Dedifferentiated amniotic fluid mesenchymal stem cell (primary cell): ENCODE data around the gene SUMO3.
A peak's percentile ranks its signal among the peaks of the same experiment; 100 is the strongest.

Experiments used
- DNase-seq: peaks from one replicate; pipeline ENCODE4 v3.0.0-alpha.2; 2016; ENCODE audit errors: extremely low spot score

The SUMO3 gene

DNA sequence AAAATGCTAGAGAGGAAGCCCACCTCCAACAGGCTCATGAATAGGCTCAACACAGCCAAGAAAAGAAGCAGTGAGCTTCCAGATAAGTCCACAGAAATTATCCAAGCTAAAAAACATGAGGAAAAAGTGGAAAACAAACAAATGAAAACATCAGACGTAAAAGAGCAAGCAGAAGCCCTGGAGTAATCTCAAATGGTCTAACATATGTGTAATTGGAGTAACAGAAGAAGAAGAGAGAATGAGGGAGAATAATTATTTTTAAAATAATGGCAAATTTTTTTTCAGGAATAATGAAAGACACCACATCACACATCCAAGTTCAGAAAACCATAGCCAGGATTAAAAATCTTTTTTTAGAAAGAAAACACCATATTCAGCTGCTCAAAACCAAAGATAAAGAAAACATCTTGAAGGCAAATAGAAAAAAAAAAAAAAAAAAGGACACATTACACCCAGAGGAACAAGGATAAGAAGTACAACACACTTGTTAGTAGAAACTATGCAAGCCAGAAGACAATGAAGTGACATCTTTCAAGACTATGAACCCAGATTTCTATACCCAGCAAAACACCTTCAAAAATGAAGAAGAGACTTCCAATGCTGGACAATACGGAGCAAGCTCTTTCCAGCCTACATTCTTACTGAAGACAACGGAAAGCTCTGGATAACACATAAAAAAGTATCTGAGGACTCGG is 10.6 kb upstream of the SUMO3 start:
- no peak for DNase-seq

DNA sequence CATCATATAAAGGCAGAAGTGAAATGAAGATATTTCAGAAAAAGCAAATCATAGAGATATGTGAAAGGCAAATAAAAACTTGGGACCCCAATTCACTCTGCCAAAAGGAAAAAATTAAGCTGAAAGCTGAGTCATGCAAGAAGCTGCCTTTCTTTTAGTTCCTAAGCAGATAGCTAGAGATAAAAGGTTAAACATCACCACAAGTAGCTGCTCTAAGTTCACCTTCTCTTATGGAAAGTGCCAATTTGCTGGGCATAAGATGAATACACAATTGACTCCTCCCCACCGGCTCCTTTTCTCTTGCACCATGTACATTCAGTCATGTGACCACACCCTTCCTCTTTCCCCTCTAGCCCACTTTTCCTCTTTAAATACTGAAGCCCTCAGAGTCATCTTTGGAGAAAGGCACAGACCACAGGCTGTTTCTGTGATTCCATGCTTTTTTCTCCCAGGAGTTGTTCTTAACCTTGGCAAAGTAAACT is 5.4 kb upstream of the SUMO3 start:
- no peak for DNase-seq

DNA sequence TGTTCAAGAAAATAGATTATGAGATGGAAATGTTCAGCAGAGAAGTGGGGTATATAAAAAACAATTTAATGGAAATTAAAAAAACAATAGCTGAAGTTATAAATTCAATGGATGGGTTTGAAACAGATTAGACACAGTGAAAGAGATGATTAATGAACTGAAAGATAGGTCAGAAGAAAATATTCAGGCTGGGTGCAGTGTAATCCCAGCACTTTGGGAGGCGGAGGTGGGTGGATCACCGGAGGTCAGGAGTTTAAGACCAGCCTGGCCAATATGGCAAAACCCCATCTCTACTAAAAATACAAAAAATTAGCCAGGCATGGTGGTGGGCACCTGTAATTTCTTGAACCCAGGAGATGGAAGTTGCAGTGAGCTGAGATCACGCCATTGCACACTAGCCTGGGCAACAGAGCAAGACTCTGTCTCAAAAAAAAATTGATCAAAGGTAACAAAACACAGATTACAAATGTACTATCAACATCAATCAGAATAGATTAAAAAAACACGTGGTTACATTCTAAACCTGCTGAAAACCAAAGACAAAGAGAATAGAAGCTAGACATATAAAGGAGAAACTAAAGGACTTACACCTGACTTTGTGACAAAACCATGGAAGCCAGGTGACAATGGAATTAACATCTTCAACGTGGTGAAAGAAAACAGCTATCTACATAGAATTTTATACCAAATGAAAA is 4.8 kb upstream of the SUMO3 start:
- no peak for DNase-seq

DNA sequence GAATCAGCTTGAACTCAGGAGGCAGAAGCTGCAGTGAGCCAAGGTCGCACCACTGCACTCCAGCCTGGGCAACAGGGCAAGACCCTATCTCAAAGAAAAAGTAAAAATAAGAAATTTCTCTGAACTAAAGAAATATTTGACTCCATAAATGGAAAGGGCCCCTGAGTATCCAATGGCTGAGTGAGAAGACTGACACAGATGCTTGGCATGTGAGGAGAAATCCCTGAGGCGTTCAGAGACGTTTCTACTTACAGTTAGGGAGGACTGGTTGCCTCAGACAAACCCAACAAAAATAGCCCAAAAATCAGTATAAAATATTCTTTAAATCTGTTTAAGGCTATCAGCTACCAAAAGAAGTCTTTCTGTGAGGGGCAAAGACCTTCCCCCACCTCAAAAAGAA is 3.0 kb upstream of the SUMO3 start:
- DNase-seq, result peak; percentile 26

DNA sequence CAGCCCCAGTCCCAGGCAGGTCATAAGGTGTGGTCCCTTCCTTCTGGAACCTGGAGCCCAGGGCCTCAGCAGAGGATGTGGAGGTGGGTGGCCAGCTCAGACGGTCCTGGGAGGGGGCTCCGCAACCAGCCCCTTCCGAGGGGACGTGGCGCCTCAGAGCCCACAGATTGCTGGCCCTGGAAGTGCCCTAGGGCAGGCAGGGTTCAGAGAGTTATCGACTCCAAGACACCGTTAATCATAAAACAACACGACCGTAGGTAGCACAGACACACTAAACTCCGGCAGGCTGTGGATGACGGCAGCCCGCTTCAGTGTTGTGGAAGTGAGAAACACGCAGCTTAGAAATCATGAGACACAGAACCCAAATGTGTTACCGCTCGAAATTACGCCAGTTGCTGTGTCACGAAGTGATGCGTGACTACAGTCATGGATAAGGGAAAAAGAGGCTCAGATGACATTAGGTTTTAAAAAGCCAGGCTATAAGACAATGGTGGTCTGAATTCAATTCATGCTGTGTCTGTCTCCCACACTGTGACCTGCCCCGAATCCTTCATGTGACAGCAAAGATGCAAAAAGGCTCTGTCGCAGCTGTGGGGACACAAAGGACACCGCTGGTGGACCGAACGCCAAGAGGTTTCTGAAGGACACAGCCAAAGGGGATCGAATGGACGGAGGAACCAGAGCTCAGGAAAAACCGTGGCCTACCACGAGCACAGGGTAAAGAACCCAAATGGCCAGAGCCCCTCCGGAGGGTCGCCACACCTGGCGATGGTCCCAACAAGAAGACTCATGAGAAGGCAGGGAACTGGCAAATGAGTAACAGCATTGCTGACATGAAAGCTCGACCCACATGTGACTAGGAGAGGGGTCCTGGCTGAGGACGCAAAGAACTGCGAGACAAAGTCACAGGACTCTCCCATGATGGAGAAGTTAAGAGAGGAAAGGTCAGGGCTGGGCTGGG is 1.7 kb upstream of the SUMO3 start:
- DNase-seq, result no peak

DNA sequence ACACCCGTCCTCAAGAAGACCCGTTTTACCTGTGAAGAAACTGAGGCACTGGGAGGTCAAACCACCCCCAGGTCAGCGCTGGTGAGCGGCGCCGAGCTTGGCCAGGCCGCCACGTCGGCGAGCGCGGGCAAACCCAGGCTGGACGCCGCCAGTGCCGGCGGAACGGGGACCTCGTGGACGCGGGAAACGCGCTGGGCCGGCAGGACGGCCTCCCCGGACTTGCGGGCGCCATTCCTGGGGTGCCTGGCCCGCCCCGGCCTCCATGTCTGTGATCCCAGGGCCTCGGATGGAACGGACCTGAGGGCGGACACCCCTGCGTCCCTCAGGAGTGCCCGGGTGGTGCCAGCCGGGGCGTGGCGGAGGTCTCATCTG is 764 bp upstream of the SUMO3 start:
- no peak for DNase-seq

DNA sequence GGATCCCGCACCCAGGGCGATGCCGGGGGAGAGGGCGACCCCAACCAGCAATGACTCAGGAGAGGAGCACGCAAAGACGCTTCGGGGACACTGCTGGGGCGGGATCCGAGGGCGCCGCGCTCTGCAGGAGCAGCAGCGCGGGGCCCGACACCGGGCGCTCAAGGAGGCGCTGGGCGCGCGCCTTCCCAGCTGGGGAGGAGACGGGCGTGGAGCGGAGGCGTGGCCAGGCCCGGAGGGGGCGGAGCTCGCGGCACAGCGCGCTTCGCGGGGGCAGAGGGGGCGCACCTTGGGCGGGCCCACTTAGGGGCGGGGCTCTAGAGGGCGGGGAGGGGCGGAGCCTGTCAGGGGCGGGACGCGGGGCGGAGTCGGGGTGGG is 369 bp downstream of the SUMO3 start:
- DNase-seq, result peak; percentile 78

DNA sequence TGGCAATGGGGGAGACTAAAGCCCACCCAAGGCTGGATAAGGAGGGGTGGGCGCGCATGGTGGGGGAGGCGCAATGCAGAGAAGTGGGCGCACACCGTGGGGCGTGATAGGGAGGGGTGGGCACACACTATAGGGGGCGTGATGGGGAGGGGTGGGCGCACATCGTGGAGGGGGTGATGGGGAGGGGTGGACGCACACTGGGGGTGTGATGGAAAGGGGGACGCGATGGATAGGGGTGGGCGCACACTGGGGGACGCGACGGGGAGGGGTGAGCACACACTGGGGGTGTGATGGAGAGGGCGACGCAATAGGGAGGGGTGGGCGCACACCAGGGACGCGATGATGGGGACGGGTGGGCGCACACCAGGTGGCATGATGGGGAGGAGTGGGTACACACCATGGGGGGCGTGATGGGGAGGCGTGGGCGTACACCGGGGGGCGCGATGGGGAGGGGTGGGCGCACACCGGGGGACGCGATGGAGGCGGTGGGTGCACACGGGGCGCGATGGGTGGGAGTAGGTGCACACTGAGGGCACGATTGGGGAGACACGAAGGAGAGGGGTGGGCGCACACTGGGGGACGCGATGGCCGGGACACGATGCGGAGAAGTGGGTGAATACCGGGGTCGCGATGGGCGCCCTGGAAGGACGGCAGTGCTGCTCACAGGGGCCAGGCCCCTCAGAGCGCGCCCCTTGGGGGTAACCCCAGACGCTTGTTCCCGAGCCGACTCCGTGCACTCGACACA is 929 bp downstream of the SUMO3 start:
- no peak for DNase-seq

DNA sequence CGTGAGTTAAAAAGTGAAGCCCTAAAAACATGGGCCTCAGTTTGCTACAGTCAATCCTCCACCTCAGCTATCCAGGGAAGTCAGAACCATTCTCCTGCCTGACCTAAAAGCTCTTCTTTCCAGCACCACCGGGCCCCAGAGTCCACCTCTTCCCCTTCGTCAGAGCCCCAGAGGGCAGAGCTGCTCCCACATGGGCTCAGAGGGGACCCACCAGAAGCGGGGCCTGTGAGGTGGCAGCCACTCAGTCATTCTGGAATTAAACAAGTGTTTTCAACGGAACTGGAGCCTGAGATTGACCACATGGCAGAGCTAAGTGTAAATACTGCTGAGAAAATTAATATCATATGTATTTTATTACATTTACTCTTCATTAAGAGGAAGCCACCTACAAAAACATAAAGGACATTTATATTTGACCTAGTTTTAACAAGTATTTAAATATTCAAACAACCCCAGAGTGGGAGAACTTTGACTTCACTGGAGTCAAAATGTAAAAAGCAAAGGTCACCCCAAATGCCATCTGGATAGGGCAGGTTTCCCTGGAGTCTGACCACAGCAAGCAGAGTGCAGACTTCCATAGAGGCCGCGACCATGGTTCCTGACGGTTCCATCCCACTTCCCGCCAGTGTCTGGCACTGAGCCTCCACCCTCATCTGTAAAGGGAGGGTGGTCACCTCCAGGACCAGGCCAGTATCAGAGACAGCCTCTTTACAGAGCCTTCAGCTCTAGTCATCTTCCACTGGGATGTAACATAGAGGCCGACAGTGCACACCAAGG is 1.8 kb downstream of the SUMO3 start:
- no peak for DNase-seq

DNA sequence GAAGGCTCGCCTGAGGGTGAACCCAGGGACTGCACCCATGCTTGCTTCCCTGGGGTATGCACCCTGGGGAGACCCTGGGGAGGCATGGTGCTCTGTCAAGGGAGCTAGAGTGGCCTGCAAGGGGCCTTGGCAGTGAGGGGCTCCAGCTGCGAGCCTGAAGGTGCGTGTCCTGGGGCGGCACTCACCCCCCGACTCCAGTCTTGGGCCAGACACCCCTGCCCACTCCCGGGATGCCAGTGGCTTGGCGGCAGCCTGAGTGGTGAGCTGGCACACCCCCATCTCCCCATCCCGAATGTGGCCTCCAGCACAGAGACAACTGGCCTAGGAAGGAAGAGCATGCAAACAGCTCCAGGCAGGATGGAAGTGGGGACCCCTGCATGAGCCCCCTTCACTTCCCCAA is 2.6 kb downstream of the SUMO3 start:
- DNase-seq, result no peak

DNA sequence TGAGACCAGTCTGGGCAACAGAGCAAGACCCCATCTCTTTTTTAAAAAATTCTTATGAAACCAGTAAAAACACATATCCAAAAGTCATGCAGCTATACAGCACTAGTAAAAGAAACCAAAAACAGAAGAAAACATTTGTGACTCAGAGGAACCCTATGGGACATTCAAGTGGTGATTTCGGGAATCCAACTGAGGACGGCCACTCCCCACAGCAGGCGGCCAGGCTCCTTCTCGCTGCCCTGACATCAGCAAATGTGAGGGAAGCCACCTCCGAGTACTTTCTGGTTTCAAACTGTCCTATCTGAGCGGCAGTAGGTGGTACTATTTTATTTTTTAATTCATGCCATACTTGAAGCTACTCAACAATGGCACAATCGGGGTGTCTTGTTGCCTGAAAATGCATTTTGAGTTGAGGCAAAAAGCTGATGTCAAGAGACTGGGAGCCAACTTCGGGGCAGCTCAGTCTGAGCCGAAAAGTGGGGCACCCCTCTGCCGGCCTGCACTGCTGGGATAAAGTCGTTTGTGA is 3.3 kb downstream of the SUMO3 start:
- no peak for DNase-seq

DNA sequence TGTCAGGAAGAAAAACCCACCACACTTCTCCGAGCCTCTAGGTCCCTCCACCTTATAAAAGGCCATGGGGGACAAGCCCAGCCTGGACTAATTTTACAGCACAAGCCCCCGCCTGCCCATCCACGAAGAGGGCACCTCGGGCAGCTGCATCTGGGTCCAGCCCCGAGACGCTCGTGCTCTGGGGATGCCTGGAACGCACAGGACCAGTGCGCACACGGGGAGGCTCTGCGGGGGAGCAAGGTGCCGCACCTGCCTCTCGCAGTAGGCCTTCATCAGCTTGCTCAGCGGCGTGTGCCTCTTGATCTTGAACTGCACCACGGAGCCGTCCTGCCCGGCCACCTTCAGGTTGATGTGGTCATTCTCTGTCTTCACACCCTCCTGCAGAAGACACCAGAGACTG is 4.1 kb downstream of the SUMO3 start:
- DNase-seq, result no peak

DNA sequence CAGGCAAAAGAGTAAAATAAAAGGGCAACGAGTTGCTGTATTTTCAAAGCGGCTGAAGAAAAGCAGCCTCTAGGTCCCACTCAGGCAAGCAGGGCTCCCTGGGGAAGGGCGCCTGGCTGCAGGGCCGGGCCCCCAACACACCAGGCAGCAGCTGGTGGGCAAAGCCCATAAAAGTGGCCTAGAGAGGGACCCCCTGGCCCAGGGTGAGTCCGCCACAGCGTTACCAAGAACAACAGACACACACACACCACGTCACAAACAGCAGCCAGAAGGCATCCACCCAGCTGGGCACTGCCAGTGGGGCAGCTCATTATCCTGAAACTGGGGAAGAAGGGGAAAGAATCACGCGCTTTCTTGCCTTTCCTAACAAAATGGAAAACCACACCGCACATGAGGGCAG is 4.7 kb downstream of the SUMO3 start:
- no peak for DNase-seq

DNA sequence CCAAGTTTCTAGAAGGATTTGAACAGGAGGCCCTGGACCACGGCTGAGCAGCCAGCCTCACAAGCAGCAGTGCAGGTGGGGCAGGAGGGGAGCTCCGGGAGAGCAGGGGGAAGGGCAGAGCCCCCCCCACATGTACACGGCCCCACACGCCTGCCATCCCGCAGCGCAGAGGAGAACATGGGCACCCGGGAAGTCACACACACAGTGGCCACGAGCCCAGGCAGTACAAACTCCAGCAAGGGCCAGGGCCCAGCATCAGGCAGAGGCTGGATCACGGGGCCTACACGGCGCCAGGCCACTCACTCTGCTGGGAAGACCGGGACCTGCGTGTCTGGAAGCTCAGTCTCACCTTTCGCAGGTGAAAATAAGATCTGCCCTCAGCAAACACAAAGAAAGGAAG is 5.2 kb downstream of the SUMO3 start:
- no peak for DNase-seq

DNA sequence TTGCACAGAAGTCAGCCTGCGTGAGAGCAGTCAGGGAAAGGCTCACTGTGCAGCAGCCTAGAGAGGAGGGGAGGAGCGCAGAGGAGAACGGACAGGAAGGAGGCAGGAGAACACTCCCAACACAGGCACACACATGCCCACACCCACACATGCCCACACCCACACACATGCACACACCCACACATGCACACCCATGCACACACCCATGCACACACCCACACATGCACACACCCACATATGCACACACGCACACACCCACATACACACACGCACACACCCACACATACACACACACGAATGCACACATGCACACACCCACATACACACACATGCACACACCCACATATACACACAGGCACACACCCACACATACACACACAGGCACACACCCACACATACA is 7.1 kb downstream of the SUMO3 start:
- DNase-seq, result no peak

DNA sequence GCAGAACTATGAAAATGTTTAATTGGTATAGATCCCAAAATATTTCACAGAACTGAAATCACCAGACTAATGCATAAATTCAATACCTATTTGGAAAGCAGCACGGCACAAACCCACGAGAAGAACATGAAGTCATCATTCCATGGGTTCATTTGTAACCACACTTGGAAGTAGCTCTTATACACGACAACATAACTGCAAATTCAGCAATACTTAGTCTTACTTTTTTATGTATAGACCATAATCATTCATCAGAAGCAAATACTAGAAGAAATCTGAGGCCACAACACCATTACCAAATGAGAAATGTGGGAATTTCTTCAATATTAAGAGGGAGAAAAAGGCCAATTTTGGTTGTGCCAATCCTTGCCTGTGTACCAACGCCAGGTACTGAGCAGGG is 12.0 kb downstream of the SUMO3 start:
- DNase-seq, result no peak

DNA sequence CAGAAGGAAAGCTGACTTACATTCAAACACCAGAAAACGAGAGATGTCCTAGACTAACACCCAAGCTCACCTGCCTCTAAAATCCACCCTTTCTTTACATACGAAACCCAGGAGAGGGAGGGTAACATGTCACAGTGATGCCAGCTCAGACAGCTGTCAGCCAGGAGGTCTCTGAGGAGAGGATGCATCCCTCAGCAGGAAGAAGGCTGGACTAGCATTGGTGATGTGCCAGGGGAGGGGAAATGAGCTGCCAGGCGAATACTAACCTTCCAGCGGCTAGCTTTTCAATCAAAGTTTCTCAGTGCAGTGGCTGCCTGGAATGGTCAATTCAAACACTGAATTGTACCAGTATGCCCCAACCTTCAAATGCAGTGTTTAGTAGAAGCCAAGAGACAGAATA is 12.6 kb downstream of the SUMO3 start:
- DNase-seq, result no peak

DNA sequence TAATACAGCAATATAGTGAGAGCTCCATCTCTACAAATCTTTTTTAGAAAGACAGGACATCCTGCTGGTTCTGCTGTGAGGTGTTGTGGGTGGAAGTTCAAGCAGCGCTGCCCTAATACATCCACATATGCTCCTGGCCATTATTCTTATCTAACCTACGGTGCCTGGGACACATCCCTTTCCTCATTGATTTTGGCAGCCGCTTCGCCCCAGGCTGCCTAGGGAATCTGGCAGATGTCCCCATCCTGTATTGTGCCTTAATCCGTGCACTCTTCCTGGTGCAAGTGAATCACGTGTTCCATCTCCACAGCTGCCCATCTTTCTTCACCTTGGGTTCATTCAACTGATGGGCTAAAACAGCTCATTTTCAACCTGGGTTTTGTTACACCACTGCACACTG is 13.1 kb downstream of the SUMO3 start:
- DNase-seq, result no peak

DNA sequence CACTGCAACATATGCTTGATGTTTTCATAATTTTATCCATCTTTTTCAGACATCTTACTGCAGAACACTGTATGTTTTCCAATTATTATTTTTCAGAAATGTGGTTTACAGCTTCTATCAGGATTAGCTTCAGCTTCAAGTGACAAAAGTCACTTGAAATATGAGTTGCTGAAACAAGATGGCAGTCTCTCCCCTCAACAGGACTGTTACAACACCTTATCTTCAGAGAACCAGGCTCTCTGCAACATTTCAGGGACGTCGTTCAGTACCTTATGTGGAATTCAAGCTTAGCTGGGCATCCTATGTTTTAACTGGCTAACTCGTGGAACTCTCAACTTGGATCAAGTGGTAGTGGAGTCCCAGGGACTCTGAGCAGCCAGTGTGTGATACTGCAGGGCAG is 14.2 kb downstream of the SUMO3 start:
- no peak for DNase-seq

DNA sequence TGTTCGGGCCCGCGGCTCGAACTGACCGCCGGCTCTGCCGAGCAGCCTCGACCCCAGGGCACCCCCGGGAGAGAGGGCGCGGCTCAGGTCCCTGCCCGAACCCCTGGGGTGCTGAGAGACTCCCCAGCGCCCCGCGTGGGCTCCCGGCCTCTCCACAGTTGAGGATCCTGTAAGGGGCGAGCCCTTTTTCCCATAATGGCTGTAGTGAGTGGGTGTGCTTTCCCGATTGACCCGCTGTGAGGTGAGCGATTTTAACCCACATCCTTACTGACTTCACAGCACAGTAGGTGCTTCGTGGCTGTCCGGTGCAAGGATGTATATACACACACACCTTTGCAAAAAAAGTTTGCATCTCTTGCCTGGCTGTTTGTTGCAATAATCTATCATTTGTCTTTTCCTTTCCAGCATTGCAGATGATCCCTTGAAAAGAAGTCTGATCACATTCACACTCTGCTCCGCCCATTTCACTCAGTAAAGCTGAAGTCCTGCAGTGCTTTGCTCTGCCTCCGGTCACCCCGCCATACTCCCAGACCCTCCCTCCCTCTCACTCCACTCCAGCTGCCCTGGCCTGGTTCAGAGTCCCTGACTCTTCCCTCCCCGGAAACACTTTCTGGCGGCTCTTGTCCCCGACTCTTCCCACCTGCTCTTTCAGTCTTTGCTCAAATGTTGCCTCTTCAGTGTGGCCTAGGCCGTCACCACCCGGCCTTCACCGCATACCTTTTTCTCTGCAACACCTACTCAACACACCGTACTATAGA is 15.3 kb downstream of the SUMO3 start:
- DNase-seq, result no peak
